ENCODE measurements around the gene MNDA. TPM values are rescaled to one million over a fixed set of nuclear protein-coding genes. Genes with fewer than 3 reads are reported as not detected.

The MNDA gene
- total and polyA plus RNA-seq, 4 donors = 3.7 to 16.6 (median 4.3) TPM

DNA sequence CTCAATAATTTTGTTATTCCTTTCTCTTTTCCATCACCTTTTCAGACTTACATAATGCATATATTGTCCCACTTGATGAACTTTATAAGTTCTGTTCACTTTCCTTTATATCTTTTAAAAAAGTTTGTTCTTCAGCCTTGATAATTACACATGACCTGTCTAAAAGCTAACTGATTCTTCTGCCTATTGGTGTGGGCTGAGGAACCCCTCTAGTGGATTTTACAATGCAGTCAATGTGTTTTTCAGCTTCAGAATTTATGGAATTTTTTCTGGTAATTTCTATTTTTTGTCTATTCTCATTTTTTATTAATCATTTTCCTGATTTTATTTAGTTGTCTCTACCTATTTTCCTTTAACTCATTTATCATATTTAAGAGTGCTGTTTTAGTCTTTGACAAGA is 7.5 kb downstream of the MNDA start (continued):
- TF ChIP-seq YY1 (IDR thresholded peaks at IDR 0.05) (no peak), FOXA1 (IDR thresholded peaks at IDR 0.05) (no peak), HNF4G (IDR thresholded peaks at IDR 0.05) (no peak), RXRA (IDR thresholded peaks at IDR 0.05) (no peak), TAF1 (conservative IDR thresholded peaks at IDR 0.05) (no peak)

DNA sequence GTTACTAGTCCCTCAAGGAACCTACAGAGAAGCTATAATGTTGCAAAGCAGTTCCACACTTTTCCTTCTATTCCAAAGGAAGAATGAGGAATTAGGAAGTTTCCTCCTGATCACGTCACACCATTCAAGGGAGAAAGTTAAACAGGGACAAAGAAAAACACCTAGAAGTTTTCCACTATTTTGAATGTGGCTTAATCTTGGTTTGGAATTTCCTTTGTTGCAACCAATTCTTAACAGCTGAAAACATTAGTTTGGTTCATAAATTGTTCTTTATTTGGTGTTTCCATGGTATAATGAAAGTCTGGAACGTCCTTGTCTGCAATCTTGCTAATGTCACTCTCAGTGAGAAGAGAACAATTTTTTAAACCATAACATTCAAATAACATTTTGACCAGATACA is 8.4 kb downstream of the MNDA start:
- no peaks in the 10 kb centered on the region for H3K4me1 ChIP-seq (ENCODE audit: control insufficient read depth in 4 of 4, insufficient read depth in 4 of 4, low read length in 3 of 4)
- TF ChIP-seq YY1 (IDR thresholded peaks at IDR 0.05) (no peak), EGR1 (IDR thresholded peaks at IDR 0.05; ENCODE audit: low read depth in 2 of 2) (no peak), GABPA (IDR thresholded peaks at IDR 0.05 in 1 of 2, conservative IDR thresholded peaks at IDR 0.05 in 1 of 2) (no peak), SP1 (IDR thresholded peaks at IDR 0.05) (no peak), HNF4G (IDR thresholded peaks at IDR 0.05) (no peak), FOXA1 (IDR thresholded peaks at IDR 0.05) (no peak), FOXA2 (IDR thresholded peaks at IDR 0.05) (no peak), HNF4A (conservative IDR thresholded peaks at IDR 0.05) (no peak), RAD21 (IDR thresholded peaks at IDR 0.05) (no peak), RXRA (IDR thresholded peaks at IDR 0.05) (no peak), NR2F2 (IDR thresholded peaks at IDR 0.05) (no peak), TAF1 (conservative IDR thresholded peaks at IDR 0.05) (no peak), JUND (IDR thresholded peaks at IDR 0.05) (no peak)
- TF ChIP-seq, protein P1, sequence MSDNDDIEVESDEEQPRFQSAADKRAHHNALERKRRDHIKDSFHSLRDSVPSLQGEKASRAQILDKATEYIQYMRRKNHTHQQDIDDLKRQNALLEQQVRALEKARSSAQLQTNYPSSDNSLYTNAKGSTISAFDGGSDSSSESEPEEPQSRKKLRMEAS (IDR thresholded peaks at IDR 0.05) = no peak
- TF ChIP-seq, protein P2, sequence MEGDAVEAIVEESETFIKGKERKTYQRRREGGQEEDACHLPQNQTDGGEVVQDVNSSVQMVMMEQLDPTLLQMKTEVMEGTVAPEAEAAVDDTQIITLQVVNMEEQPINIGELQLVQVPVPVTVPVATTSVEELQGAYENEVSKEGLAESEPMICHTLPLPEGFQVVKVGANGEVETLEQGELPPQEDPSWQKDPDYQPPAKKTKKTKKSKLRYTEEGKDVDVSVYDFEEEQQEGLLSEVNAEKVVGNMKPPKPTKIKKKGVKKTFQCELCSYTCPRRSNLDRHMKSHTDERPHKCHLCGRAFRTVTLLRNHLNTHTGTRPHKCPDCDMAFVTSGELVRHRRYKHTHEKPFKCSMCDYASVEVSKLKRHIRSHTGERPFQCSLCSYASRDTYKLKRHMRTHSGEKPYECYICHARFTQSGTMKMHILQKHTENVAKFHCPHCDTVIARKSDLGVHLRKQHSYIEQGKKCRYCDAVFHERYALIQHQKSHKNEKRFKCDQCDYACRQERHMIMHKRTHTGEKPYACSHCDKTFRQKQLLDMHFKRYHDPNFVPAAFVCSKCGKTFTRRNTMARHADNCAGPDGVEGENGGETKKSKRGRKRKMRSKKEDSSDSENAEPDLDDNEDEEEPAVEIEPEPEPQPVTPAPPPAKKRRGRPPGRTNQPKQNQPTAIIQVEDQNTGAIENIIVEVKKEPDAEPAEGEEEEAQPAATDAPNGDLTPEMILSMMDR (IDR thresholded peaks at IDR 0.05; ENCODE audit: low read depth, low read length, missing input control) = no peak
- TF ChIP-seq, protein P3, sequence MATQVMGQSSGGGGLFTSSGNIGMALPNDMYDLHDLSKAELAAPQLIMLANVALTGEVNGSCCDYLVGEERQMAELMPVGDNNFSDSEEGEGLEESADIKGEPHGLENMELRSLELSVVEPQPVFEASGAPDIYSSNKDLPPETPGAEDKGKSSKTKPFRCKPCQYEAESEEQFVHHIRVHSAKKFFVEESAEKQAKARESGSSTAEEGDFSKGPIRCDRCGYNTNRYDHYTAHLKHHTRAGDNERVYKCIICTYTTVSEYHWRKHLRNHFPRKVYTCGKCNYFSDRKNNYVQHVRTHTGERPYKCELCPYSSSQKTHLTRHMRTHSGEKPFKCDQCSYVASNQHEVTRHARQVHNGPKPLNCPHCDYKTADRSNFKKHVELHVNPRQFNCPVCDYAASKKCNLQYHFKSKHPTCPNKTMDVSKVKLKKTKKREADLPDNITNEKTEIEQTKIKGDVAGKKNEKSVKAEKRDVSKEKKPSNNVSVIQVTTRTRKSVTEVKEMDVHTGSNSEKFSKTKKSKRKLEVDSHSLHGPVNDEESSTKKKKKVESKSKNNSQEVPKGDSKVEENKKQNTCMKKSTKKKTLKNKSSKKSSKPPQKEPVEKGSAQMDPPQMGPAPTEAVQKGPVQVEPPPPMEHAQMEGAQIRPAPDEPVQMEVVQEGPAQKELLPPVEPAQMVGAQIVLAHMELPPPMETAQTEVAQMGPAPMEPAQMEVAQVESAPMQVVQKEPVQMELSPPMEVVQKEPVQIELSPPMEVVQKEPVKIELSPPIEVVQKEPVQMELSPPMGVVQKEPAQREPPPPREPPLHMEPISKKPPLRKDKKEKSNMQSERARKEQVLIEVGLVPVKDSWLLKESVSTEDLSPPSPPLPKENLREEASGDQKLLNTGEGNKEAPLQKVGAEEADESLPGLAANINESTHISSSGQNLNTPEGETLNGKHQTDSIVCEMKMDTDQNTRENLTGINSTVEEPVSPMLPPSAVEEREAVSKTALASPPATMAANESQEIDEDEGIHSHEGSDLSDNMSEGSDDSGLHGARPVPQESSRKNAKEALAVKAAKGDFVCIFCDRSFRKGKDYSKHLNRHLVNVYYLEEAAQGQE (IDR thresholded peaks at IDR 0.05) = no peak
- TF ChIP-seq, protein P4, sequence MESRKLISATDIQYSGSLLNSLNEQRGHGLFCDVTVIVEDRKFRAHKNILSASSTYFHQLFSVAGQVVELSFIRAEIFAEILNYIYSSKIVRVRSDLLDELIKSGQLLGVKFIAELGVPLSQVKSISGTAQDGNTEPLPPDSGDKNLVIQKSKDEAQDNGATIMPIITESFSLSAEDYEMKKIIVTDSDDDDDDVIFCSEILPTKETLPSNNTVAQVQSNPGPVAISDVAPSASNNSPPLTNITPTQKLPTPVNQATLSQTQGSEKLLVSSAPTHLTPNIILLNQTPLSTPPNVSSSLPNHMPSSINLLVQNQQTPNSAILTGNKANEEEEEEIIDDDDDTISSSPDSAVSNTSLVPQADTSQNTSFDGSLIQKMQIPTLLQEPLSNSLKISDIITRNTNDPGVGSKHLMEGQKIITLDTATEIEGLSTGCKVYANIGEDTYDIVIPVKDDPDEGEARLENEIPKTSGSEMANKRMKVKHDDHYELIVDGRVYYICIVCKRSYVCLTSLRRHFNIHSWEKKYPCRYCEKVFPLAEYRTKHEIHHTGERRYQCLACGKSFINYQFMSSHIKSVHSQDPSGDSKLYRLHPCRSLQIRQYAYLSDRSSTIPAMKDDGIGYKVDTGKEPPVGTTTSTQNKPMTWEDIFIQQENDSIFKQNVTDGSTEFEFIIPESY (IDR thresholded peaks at IDR 0.05) = no peak
- TF ChIP-seq, protein P5, sequence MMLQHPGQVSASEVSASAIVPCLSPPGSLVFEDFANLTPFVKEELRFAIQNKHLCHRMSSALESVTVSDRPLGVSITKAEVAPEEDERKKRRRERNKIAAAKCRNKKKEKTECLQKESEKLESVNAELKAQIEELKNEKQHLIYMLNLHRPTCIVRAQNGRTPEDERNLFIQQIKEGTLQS (IDR thresholded peaks at IDR 0.05) = no peak
- no peak for DNase-seq (ENCODE audit: low spot score)
- 54% methylated on average over 2 of the region's 2 CpGs for WGBS
- H3K9ac ChIP-seq (ENCODE audit: low read depth in 1 of 2, low read length in 2 of 2) = no peak overlapping the region
- no peak overlapping the region for H3K27ac ChIP-seq (ENCODE audit: low read depth in 1 of 2, low read length in 2 of 2)
- no peaks in the 10 kb centered on the region for H3K36me3 ChIP-seq (ENCODE audit: control insufficient read depth in 4 of 4, insufficient read depth in 3 of 4, low read depth in 1 of 4, low read length in 3 of 4)
- no peaks in the 10 kb centered on the region for H3K9me3 ChIP-seq (ENCODE audit: control insufficient read depth in 4 of 4, low read length in 3 of 4)
- H3K27me3 ChIP-seq (ENCODE audit: control insufficient read depth in 4 of 4, insufficient read depth in 4 of 4, low read length in 3 of 4) = no peaks in the 10 kb centered on the region
- no peak overlapping the region for H3K4me3 ChIP-seq (ENCODE audit: low read depth in 1 of 3, low read length in 3 of 3)

All from liver (tissue), 9 donors.